Rectal smooth muscle tissue (tissue), 1 donor: ENCODE data around the gene DNAH8.
"Not testable (repeated sequence)": the region's sequence is repeated elsewhere in the genome, so short reads cannot be mapped to it uniquely, and the experiment has no call there.

Source experiments
- H3K27ac ChIP-seq: one replicate; pipeline ENCODE4 v1.7.0; 2013; ENCODE audit warnings: low read depth, low read length, inconsistent platforms
- H3K27me3 ChIP-seq: one replicate; pipeline ENCODE4 v1.7.0; 2013; ENCODE audit warnings: low read length; ENCODE audit not compliant: control insufficient read depth, insufficient read depth
- H3K36me3 ChIP-seq: one replicate; pipeline ENCODE4 v1.7.0; 2013; ENCODE audit warnings: low read length; ENCODE audit not compliant: control insufficient read depth, insufficient read depth
- H3K4me1 ChIP-seq: one replicate; pipeline ENCODE4 v1.7.0; 2013; ENCODE audit warnings: low read length; ENCODE audit not compliant: control insufficient read depth, insufficient read depth
- H3K4me3 ChIP-seq: one replicate; pipeline ENCODE4 v1.7.0; 2013; ENCODE audit warnings: low read length
- H3K9ac ChIP-seq: one replicate; pipeline ENCODE4 v1.7.0; 2013; ENCODE audit warnings: low read length

Gene DNAH8

GRCh38 chr6:38687043-38687353 is 28.1 kb upstream of the DNAH8 start:
- Histone ChIP-seq H3K36me3 (peaks cover 3% of the 10 kb centered on the region), H3K4me3 (no peak overlapping the region), H3K27me3 (no peaks in the 10 kb centered on the region), H3K27ac (no peak overlapping the region), H3K4me1 (no peaks in the 10 kb centered on the region), H3K9ac (no peak overlapping the region)

GRCh38 chr6:38687549-38687948 is 27.6 kb upstream of the DNAH8 start:
- H3K9ac ChIP-seq, result no peak overlapping the region
- H3K27ac ChIP-seq, result no peak overlapping the region
- no peak overlapping the region for H3K4me3 ChIP-seq
- H3K4me1 ChIP-seq, result no peaks in the 10 kb centered on the region
- peaks cover 3% of the 10 kb centered on the region for H3K36me3 ChIP-seq
- no peaks in the 10 kb centered on the region for H3K27me3 ChIP-seq

- H3K36me3 ChIP-seq, result peaks cover 3% of the 10 kb centered on the region
- H3K27ac ChIP-seq, result no peak overlapping the region
- H3K27me3 ChIP-seq, result no peaks in the 10 kb centered on the region
- no peaks in the 10 kb centered on the region for H3K4me1 ChIP-seq
- no peak overlapping the region for H3K4me3 ChIP-seq
- no peak overlapping the region for H3K9ac ChIP-seq
These were observed 26.5 kb upstream of the DNAH8 start for GRCh38 chr6:38688579-38689087.

- H3K27ac ChIP-seq, result no peak overlapping the region
- no peaks in the 10 kb centered on the region for H3K36me3 ChIP-seq
- no peaks in the 10 kb centered on the region for H3K4me1 ChIP-seq
- H3K9ac ChIP-seq, result no peak overlapping the region
- H3K4me3 ChIP-seq, result no peak overlapping the region
- no peaks in the 10 kb centered on the region for H3K27me3 ChIP-seq
These were observed 19.7 kb upstream of the DNAH8 start for GRCh38 chr6:38695227-38695900.

- Histone ChIP-seq H3K4me1 (no peaks in the 10 kb centered on the region), H3K4me3 (no peak overlapping the region), H3K9ac (no peak overlapping the region), H3K36me3 (no peaks in the 10 kb centered on the region), H3K27ac (no peak overlapping the region), H3K27me3 (no peaks in the 10 kb centered on the region)
These were observed 19.2 kb upstream of the DNAH8 start for GRCh38 chr6:38695933-38696332.

GRCh38 chr6:38696345-38696744 is 18.8 kb upstream of the DNAH8 start:
- Histone ChIP-seq H3K27ac (no peak overlapping the region), H3K9ac (no peak overlapping the region), H3K27me3 (no peaks in the 10 kb centered on the region)

GRCh38 chr6:38697846-38698245 is 17.3 kb upstream of the DNAH8 start:
- Histone ChIP-seq H3K27me3 (no peaks in the 10 kb centered on the region), H3K27ac (no peak overlapping the region), H3K4me1 (no peaks in the 10 kb centered on the region), H3K4me3 (no peak overlapping the region), H3K9ac (no peak overlapping the region), H3K36me3 (no peaks in the 10 kb centered on the region)

More at GRCh38 chr6:38696345-38696744, 18.8 kb upstream of the DNAH8 start:
- Histone ChIP-seq H3K4me3 (no peak overlapping the region), H3K4me1 (no peaks in the 10 kb centered on the region), H3K36me3 (no peaks in the 10 kb centered on the region)

- not testable (repeated sequence) for H3K36me3 ChIP-seq, H3K27ac ChIP-seq, H3K9ac ChIP-seq
These were observed 15.4 kb upstream of the DNAH8 start for GRCh38 chr6:38699702-38700101.

GRCh38 chr6:38701551-38701950 is 13.6 kb upstream of the DNAH8 start:
- no peaks in the 10 kb centered on the region for H3K36me3 ChIP-seq
- H3K9ac ChIP-seq, result no peak overlapping the region
- H3K4me1 ChIP-seq, result no peaks in the 10 kb centered on the region
- H3K4me3 ChIP-seq, result no peak overlapping the region
- no peaks in the 10 kb centered on the region for H3K27me3 ChIP-seq
- no peak overlapping the region for H3K27ac ChIP-seq

More at GRCh38 chr6:38699702-38700101, 15.4 kb upstream of the DNAH8 start:
- not testable (repeated sequence) for H3K4me1 ChIP-seq, H3K27me3 ChIP-seq, H3K4me3 ChIP-seq

- no peaks in the 10 kb centered on the region for H3K4me1 ChIP-seq
- peak within 1 kb of the TSS; percentile 85 for H3K4me3 ChIP-seq
- H3K36me3 ChIP-seq, result no peaks in the 10 kb centered on the region
- H3K9ac ChIP-seq, result peak within 1 kb of the TSS; percentile 96
- H3K27ac ChIP-seq, result peak within 1 kb of the TSS; percentile 91
- no peaks in the 10 kb centered on the region for H3K27me3 ChIP-seq
These were observed 12.3 kb upstream of the DNAH8 start, which contains the start of gene GLO1 for GRCh38 chr6:38702558-38703397. GLO1 (minus strand) TSS chr6:38703145; CDS start chr6:38703054, 91 bp downstream.

- Histone ChIP-seq H3K4me3 (no peak overlapping the region), H3K27me3 (no peaks in the 10 kb centered on the region), H3K36me3 (no peaks in the 10 kb centered on the region), H3K4me1 (no peaks in the 10 kb centered on the region), H3K9ac (no peak overlapping the region), H3K27ac (no peak overlapping the region)
These were observed 11.0 kb upstream of the DNAH8 start for GRCh38 chr6:38703949-38704590.

- Histone ChIP-seq H3K9ac (no peak overlapping the region), H3K4me3 (no peak overlapping the region), H3K36me3 (no peaks in the 10 kb centered on the region), H3K4me1 (no peaks in the 10 kb centered on the region), H3K27me3 (no peaks in the 10 kb centered on the region), H3K27ac (no peak overlapping the region)
These were observed 9.2 kb upstream of the DNAH8 start for GRCh38 chr6:38705924-38706323.
